Mesendoderm (in vitro differentiated cells): Measurements from ENCODE around the gene MAP4K1.
"Not testable (repeated sequence)": the region's sequence is repeated elsewhere in the genome, so short reads cannot be mapped to it uniquely, and the experiment has no call there.

ENCODE experiments used
- DNase-seq: peaks from one replicate; pipeline ENCODE4 v3.0.0; 2013
- H2AK5ac ChIP-seq: 2 replicates; pipeline ENCODE4 v1.6.1; 2013; ENCODE audit warnings: low read length, inconsistent platforms
- H2BK120ac ChIP-seq: 2 replicates; pipeline ENCODE4 v1.6.1; 2013; ENCODE audit warnings: low read depth, mild to moderate bottlenecking, low read length, moderate library complexity, mixed read lengths
- H2BK15ac ChIP-seq: replicated peaks from 2 replicates; pipeline ENCODE4 v1.6.1; 2013; ENCODE audit warnings: low read depth, mild to moderate bottlenecking, moderate library complexity
- H2BK5ac ChIP-seq: 2 replicates; pipeline ENCODE4 v1.6.1; 2013; ENCODE audit warnings: low read length, inconsistent platforms
- H3K18ac ChIP-seq: 2 replicates; pipeline ENCODE4 v1.6.1; 2013; ENCODE audit warnings: mild to moderate bottlenecking, low read length, mixed read lengths
- H3K23ac ChIP-seq: one replicate; pipeline ENCODE4 v1.6.1; 2013; ENCODE audit warnings: low read length
- H3K27ac ChIP-seq: 2 replicates; pipeline ENCODE4 v1.5.1; 2013; ENCODE audit warnings: low read depth, mild to moderate bottlenecking, inconsistent platforms, low read length, moderate library complexity
- H3K27me3 ChIP-seq: 2 replicates; pipeline ENCODE4 v1.6.1; 2013; ENCODE audit warnings: low read length, control low read depth, mild to moderate bottlenecking, inconsistent platforms; ENCODE audit not compliant: insufficient read depth, poor library complexity
- H3K36me3 ChIP-seq: 2 replicates; pipeline ENCODE4 v1.6.1; 2013; ENCODE audit warnings: low read length, inconsistent platforms; ENCODE audit not compliant: control insufficient read depth, insufficient read depth
- H3K4ac ChIP-seq: one replicate; pipeline ENCODE4 v1.6.1; 2013; ENCODE audit warnings: low read depth, mild to moderate bottlenecking, low read length, moderate library complexity
- H3K4me1 ChIP-seq: 2 replicates; pipeline ENCODE4 v1.6.1; 2013; ENCODE audit warnings: low read depth, low read length, inconsistent platforms; ENCODE audit not compliant: control insufficient read depth
- H3K4me2 ChIP-seq: 2 replicates; pipeline ENCODE4 v1.6.1; 2013; ENCODE audit warnings: low read length
- H3K4me3 ChIP-seq: 2 replicates; pipeline ENCODE4 v1.5.1; 2013; ENCODE audit warnings: mild to moderate bottlenecking, low read length
- H3K56ac ChIP-seq: one replicate; pipeline ENCODE4 v1.6.1; 2013; ENCODE audit warnings: low read length
- H3K79me1 ChIP-seq: 2 replicates; pipeline ENCODE4 v1.6.1; 2013; ENCODE audit warnings: low read length, inconsistent platforms
- H3K79me2 ChIP-seq: 2 replicates; pipeline ENCODE4 v1.6.1; 2013; ENCODE audit warnings: mild to moderate bottlenecking, low read length; ENCODE audit not compliant: control insufficient read depth, insufficient read depth
- H3K9ac ChIP-seq: 2 replicates; pipeline ENCODE4 v1.6.1; 2013; ENCODE audit warnings: low read length, inconsistent platforms
- H4K5ac ChIP-seq: one replicate; pipeline ENCODE4 v1.6.1; 2013; ENCODE audit warnings: low read length
- H4K8ac ChIP-seq: one replicate; pipeline ENCODE4 v1.6.1; 2013; ENCODE audit warnings: low read depth, mild to moderate bottlenecking, control low read depth, low read length, moderate library complexity
- WGBS: extraction: QIAGEN DNeasy Blood & Tissue Kit; methylation state at CpG from one replicate; pipeline ENCODE4 v1.1.7; 2013; ENCODE audit warnings: low lambda C conversion rate, missing lambda C conversion rate; ENCODE audit not compliant: insufficient coverage; ENCODE audit errors: extremely low coverage; 5-methylcytosine and 5-hydroxymethylcytosine counted together

MAP4K1 gene

DNA sequence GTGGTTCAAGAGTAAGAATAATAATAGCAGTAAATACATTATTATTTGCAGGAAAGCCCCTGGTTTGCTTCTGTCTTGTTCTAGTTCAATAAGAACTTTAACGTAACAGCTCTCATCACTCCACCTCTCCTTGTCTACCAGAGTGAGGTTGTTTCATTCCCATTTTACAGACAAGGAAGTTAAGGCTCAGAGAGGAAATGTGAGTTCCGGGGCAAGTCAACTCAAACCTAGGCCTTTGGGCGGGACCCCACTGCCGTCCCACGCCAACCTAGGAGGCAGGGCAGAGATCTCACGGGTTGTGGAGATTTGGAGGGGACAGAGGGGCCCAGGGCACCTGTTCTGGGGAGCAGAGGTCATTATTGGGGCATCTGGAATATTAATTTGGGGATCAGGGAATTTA is 1.5 kb downstream of the MAP4K1 start:
- Histone ChIP-seq H3K27ac (no peak overlapping the region), H4K8ac (no peak overlapping the region), H3K36me3 (peaks cover 2% of the 10 kb centered on the region), H3K79me2 (peaks cover 15% of the 10 kb centered on the region), H3K4me2 (no peak overlapping the region), H3K27me3 (no peaks in the 10 kb centered on the region), H3K4me3 (no peak overlapping the region), H3K79me1 (peaks cover 12% of the 10 kb centered on the region), H3K4me1 (peaks cover 7% of the 10 kb centered on the region), H2BK5ac (no peak overlapping the region), H2BK15ac (no peak overlapping the region), H4K5ac (no peak overlapping the region), H3K18ac (no peak overlapping the region), H2BK120ac (no peak overlapping the region), H3K56ac (no peak overlapping the region), H2AK5ac (no peak overlapping the region), H3K4ac (no peak overlapping the region), H3K23ac (no peak overlapping the region), H3K9ac (no peak overlapping the region)
- no CpG with 5 or more reads among the region's 6 CpGs for WGBS
- DNase-seq, result no peak

DNA sequence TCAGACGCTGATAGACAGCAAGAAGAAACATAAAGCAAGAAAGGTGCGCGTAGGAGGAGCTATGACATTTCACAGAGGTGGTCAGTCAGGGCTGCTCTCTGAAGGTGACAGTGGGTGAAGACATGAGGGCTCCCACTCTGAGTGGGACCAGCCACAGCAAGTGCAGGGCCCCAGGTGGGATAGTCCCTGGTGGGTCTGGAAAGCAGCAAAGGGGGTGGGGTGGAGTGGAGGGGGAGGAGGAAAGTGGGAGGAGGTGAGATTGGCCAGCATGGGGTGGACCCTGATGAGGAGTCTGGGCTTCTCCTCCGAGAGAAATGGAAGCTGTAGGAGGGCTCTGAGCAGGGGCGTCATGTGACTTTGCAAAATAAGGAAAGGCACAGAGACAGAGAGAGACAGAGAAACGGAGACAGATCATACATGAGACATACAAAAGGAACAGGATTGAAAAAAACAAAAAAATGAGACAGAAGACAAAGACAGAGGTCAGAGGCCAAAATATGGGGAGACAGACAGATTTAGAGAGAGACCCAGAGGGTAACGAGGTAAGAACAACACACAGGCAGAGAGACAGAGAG is 2.7 kb downstream of the MAP4K1 start:
- H3K4ac ChIP-seq, result no peak overlapping the region
- no peak overlapping the region for H2AK5ac ChIP-seq
- no peak overlapping the region for H3K4me2 ChIP-seq
- peaks cover 7% of the 10 kb centered on the region for H3K4me1 ChIP-seq
- no peak overlapping the region for H4K8ac ChIP-seq
- H2BK120ac ChIP-seq, result no peak overlapping the region
- no peak overlapping the region for H2BK15ac ChIP-seq
- no peak overlapping the region for H3K27ac ChIP-seq
- H3K79me1 ChIP-seq, result peaks cover 10% of the 10 kb centered on the region
- peak overlapping the region; percentile 24 for H3K9ac ChIP-seq
- peak overlapping the region; percentile 59 for H4K5ac ChIP-seq
- peaks cover 11% of the 10 kb centered on the region for H3K79me2 ChIP-seq
- H3K4me3 ChIP-seq, result no peak overlapping the region
- no peak overlapping the region for H3K23ac ChIP-seq
- no CpG with 5 or more reads among the region's 7 CpGs for WGBS
- H3K18ac ChIP-seq, result no peak overlapping the region
- H2BK5ac ChIP-seq, result no peak overlapping the region
- no peaks in the 10 kb centered on the region for H3K36me3 ChIP-seq
- no peak for DNase-seq
- peak overlapping the region; percentile 69 for H3K56ac ChIP-seq
- no peaks in the 10 kb centered on the region for H3K27me3 ChIP-seq

- H3K79me1 ChIP-seq, result peaks cover 4% of the 10 kb centered on the region
- no peak overlapping the region for H3K18ac ChIP-seq
- no peak overlapping the region for H3K9ac ChIP-seq
- no peak overlapping the region for H3K23ac ChIP-seq
- no peak overlapping the region for H2BK5ac ChIP-seq
- no peak for DNase-seq
- no peak overlapping the region for H4K5ac ChIP-seq
- H3K79me2 ChIP-seq, result peaks cover 3% of the 10 kb centered on the region
- no peak overlapping the region for H3K4ac ChIP-seq
- H3K4me3 ChIP-seq, result no peak overlapping the region
- H2BK15ac ChIP-seq, result no peak overlapping the region
- H4K8ac ChIP-seq, result no peak overlapping the region
- no CpG with 5 or more reads among the region's 3 CpGs for WGBS
- no peak overlapping the region for H3K27ac ChIP-seq
- no peak overlapping the region for H3K4me2 ChIP-seq
- no peaks in the 10 kb centered on the region for H3K27me3 ChIP-seq
- no peak overlapping the region for H2BK120ac ChIP-seq
- no peak overlapping the region for H2AK5ac ChIP-seq
- H3K4me1 ChIP-seq, result peaks cover 3% of the 10 kb centered on the region
- no peak overlapping the region for H3K56ac ChIP-seq
- H3K36me3 ChIP-seq, result no peaks in the 10 kb centered on the region
These were observed 3.5 kb downstream of the MAP4K1 start for GRCh38 chr19:38614289-38614688.

GRCh38 chr19:38606131-38606530 is 11.6 kb downstream of the MAP4K1 start:
- H3K23ac ChIP-seq, result no peak overlapping the region
- no peak overlapping the region for H2BK120ac ChIP-seq
- no peak overlapping the region for H3K18ac ChIP-seq
- H3K9ac ChIP-seq, result no peak overlapping the region
- H3K4me3 ChIP-seq, result no peak overlapping the region
- no peak overlapping the region for H4K8ac ChIP-seq
- no peak overlapping the region for H3K27ac ChIP-seq
- H3K27me3 ChIP-seq, result no peaks in the 10 kb centered on the region
- no peak overlapping the region for H3K4ac ChIP-seq
- H2BK15ac ChIP-seq, result no peak overlapping the region
- no peaks in the 10 kb centered on the region for H3K79me2 ChIP-seq
- H3K36me3 ChIP-seq, result no peaks in the 10 kb centered on the region
- no peak overlapping the region for H3K4me2 ChIP-seq
- no peak overlapping the region for H2AK5ac ChIP-seq
- no peak overlapping the region for H2BK5ac ChIP-seq
- H3K79me1 ChIP-seq, result no peaks in the 10 kb centered on the region
- WGBS, result no CpG with 5 or more reads among the region's 6 CpGs
- H3K4me1 ChIP-seq, result no peaks in the 10 kb centered on the region
- H4K5ac ChIP-seq, result no peak overlapping the region
- no peak for DNase-seq
- H3K56ac ChIP-seq, result no peak overlapping the region

- not testable (repeated sequence) for H4K5ac ChIP-seq, H2BK5ac ChIP-seq, H2AK5ac ChIP-seq, H3K27me3 ChIP-seq, H3K79me1 ChIP-seq, H3K56ac ChIP-seq, H3K23ac ChIP-seq, H3K4me2 ChIP-seq, H4K8ac ChIP-seq, H3K18ac ChIP-seq, H3K79me2 ChIP-seq, H3K27ac ChIP-seq, H3K4me3 ChIP-seq, H3K9ac ChIP-seq, H3K36me3 ChIP-seq, H3K4me1 ChIP-seq, H2BK120ac ChIP-seq, H3K4ac ChIP-seq, H2BK15ac ChIP-seq, DNase-seq
- WGBS, result 49% methylated on average over 2 of the region's 5 CpGs
These were observed 14.9 kb downstream of the MAP4K1 start for GRCh38 chr19:38602856-38603255.

DNA sequence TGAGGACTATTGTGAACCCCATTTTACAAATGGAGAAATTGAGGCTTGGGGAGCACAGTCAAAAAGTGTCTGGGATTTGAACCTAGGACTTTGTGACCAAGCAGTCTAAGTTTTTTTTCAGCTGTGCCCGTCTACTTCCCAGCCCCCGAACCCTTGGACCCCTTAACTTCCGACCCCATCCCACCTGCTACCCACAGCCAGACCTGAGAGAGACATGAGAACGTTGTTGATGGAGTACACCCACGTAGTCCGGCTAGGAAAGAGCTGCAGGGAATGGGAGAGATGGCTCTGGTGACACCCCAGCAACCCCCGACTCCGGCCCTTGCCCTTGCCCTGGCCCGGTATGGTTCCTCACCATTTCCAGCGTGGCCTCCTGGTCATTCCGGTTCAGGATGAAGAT is 18.0 kb downstream of the MAP4K1 start:
- Histone ChIP-seq H3K4ac (no peak overlapping the region), H2BK5ac (no peak overlapping the region), H3K23ac (no peak overlapping the region), H3K79me2 (no peaks in the 10 kb centered on the region), H3K18ac (no peak overlapping the region), H3K27me3 (no peaks in the 10 kb centered on the region), H3K79me1 (no peaks in the 10 kb centered on the region), H4K5ac (no peak overlapping the region), H3K56ac (no peak overlapping the region), H2AK5ac (no peak overlapping the region), H4K8ac (no peak overlapping the region), H3K4me3 (no peak overlapping the region), H3K9ac (no peak overlapping the region), H3K27ac (no peak overlapping the region), H3K36me3 (no peaks in the 10 kb centered on the region), H2BK15ac (no peak overlapping the region), H3K4me2 (no peak overlapping the region), H3K4me1 (no peaks in the 10 kb centered on the region), H2BK120ac (no peak overlapping the region)
- WGBS, result no CpG with 5 or more reads among the region's 11 CpGs
- no peak for DNase-seq
